ENCODE results near the gene SPATA13.

Gene SPATA13

GRCh38 chr13:24290280-24290932 is 129.9 kb downstream of the SPATA13 start:
- CTCF ChIA-PET = interaction anchor here (1.4 to 3.1 kb wide), 2 partner anchors 9 to 11 kb away, joined by 3 to 14 read pairs; no protein-coding TSS in a partner anchor
- no peak for DNase-seq (ENCODE audit: extremely low spot score)
- no peak for TF ChIP-seq CTCF (IDR thresholded peaks at IDR 0.05; ENCODE audit: control extremely low read depth, extremely low read depth, low read depth, missing control alignments)
- POLR2A ChIA-PET = no interaction called here

GRCh38 chr13:24292481-24292880 is 132.0 kb downstream of the SPATA13 start:
- ChIA-PET CTCF (interaction anchor here (1.1 to 3.1 kb wide), 3 partner anchors 11 to 18 kb away, joined by 3 to 14 read pairs (median 4); no protein-coding TSS in a partner anchor), POLR2A (no interaction called here)
- no peak for TF ChIP-seq CTCF (IDR thresholded peaks at IDR 0.05; ENCODE audit: control extremely low read depth, extremely low read depth, low read depth, missing control alignments)
- DNase-seq (ENCODE audit: extremely low spot score) = no peak

GRCh38 chr13:24293746-24294145 is 133.2 kb downstream of the SPATA13 start:
- TF ChIP-seq CTCF (IDR thresholded peaks at IDR 0.05; ENCODE audit: control extremely low read depth, extremely low read depth, low read depth, missing control alignments) = no peak
- ChIA-PET POLR2A (no interaction called here), CTCF (no interaction called here)
- no peak for DNase-seq (ENCODE audit: extremely low spot score)

GRCh38 chr13:24299488-24300114 is 139.1 kb downstream of the SPATA13 start:
- ChIA-PET CTCF (no interaction called here), POLR2A (no interaction called here)
- no peak for TF ChIP-seq CTCF (IDR thresholded peaks at IDR 0.05; ENCODE audit: control extremely low read depth, extremely low read depth, low read depth, missing control alignments)

GRCh38 chr13:24301434-24301833 is 140.9 kb downstream of the SPATA13 start:
- ChIA-PET POLR2A (no interaction called here), CTCF (interaction anchor here (1.4 kb wide), 1 partner anchor 15 kb away, joined by 3 read pairs; no protein-coding TSS in a partner anchor)
- TF ChIP-seq CTCF (IDR thresholded peaks at IDR 0.05; ENCODE audit: control extremely low read depth, extremely low read depth, low read depth, missing control alignments) = no peak
- DNase-seq (ENCODE audit: extremely low spot score) = no peak

More at GRCh38 chr13:24299488-24300114, 139.1 kb downstream of the SPATA13 start:
- no peak for DNase-seq (ENCODE audit: extremely low spot score)

GRCh38 chr13:24301911-24302310 is 141.4 kb downstream of the SPATA13 start:
- DNase-seq (ENCODE audit: extremely low spot score) = no peak
- POLR2A ChIA-PET = no interaction called here
- CTCF ChIA-PET = interaction anchor here (1.3 to 1.4 kb wide), 2 partner anchors 11 to 15 kb away, joined by 3 read pairs; no protein-coding TSS in a partner anchor
- TF ChIP-seq CTCF (IDR thresholded peaks at IDR 0.05; ENCODE audit: control extremely low read depth, extremely low read depth, low read depth, missing control alignments) = no peak

All from GM10248 (cell line).